Activated T-helper 17 cell treated with anti-CD3 and anti-CD28 coated beads, Interleukin-2, amount 50 U/mL, for 72 hours (primary cell): Measurements from ENCODE around the gene DAPL1. TPM values are rescaled to one million over a fixed set of nuclear protein-coding genes. Genes with fewer than 3 reads are reported as not detected.

ENCODE experiments used
- ATAC-seq: fragments of 150-1000 bp; cut with Tn5 transposase; replicated peaks from 2 replicates; pipeline ENCODE4 v1.10.0; 2021; ENCODE audit warnings: mild to moderate bottlenecking, moderate library complexity
- H3K27ac Mint-ChIP-seq: one replicate; pipeline ENCODE4 v1.8.0; 2022; ENCODE audit warnings: mixed read lengths
- H3K27me3 Mint-ChIP-seq: one replicate; pipeline ENCODE4 v1.8.0; 2022; ENCODE audit warnings: mixed read lengths
- H3K36me3 Mint-ChIP-seq: one replicate; pipeline ENCODE4 v1.8.0; 2022; ENCODE audit warnings: low read depth, mild to moderate bottlenecking, mixed read lengths
- H3K4me1 Mint-ChIP-seq: one replicate; pipeline ENCODE4 v1.8.0; 2022; ENCODE audit warnings: mixed read lengths
- H3K4me3 Mint-ChIP-seq: one replicate; pipeline ENCODE4 v1.8.0; 2022; ENCODE audit warnings: mild to moderate bottlenecking, mixed read lengths
- H3K9me3 Mint-ChIP-seq: one replicate; pipeline ENCODE4 v1.8.0; 2022; ENCODE audit warnings: mixed read lengths
- total RNA-seq, 2 donors: library from RNA; stranded (reverse); gene quantifications; one replicate each; pipeline ENCODE4 v1.2.3, GENCODE V29; 2022

Gene DAPL1
- total RNA-seq, result not detected

GRCh38 chr2:158795195-158795924 is at the start of gene DAPL1:
DAPL1 (plus strand) TSS chr2:158795317; CDS start chr2:158795373, 56 bp downstream.
- Mint-ChIP-seq H3K9me3 (no peaks in the 10 kb centered on the region), H3K4me3 (no peak within 1 kb of the TSS), H3K27me3 (peaks cover 28% of the 10 kb centered on the region), H3K27ac (no peak within 1 kb of the TSS), H3K36me3 (no peaks in the 10 kb centered on the region), H3K4me1 (no peaks in the 10 kb centered on the region)
- no peak for ATAC-seq

GRCh38 chr2:158745866-158746382 is 49.2 kb upstream of the DAPL1 start:
- Mint-ChIP-seq H3K4me3 (no peak overlapping the region), H3K4me1 (no peaks in the 10 kb centered on the region), H3K27ac (no peak overlapping the region), H3K36me3 (no peaks in the 10 kb centered on the region), H3K27me3 (peaks cover 28% of the 10 kb centered on the region), H3K9me3 (no peaks in the 10 kb centered on the region)
- ATAC-seq, result no peak

- no peaks in the 10 kb centered on the region for H3K9me3 Mint-ChIP-seq
- no peak overlapping the region for H3K4me3 Mint-ChIP-seq
- H3K27ac Mint-ChIP-seq, result no peak overlapping the region
- H3K27me3 Mint-ChIP-seq, result peaks cover 28% of the 10 kb centered on the region
- ATAC-seq, result no peak
- no peaks in the 10 kb centered on the region for H3K4me1 Mint-ChIP-seq
- no peaks in the 10 kb centered on the region for H3K36me3 Mint-ChIP-seq
Observed at GRCh38 chr2:158746488-158746887, 48.6 kb upstream of the DAPL1 start.

- no peak overlapping the region for H3K4me3 Mint-ChIP-seq
- ATAC-seq, result no peak
- no peaks in the 10 kb centered on the region for H3K9me3 Mint-ChIP-seq
- H3K36me3 Mint-ChIP-seq, result no peaks in the 10 kb centered on the region
- H3K4me1 Mint-ChIP-seq, result no peaks in the 10 kb centered on the region
- H3K27me3 Mint-ChIP-seq, result peaks cover 28% of the 10 kb centered on the region
- no peak overlapping the region for H3K27ac Mint-ChIP-seq
Observed at GRCh38 chr2:158747281-158747680, 47.8 kb upstream of the DAPL1 start.

- ATAC-seq, result no peak
- Mint-ChIP-seq H3K9me3 (no peaks in the 10 kb centered on the region), H3K36me3 (no peaks in the 10 kb centered on the region), H3K4me1 (no peaks in the 10 kb centered on the region), H3K4me3 (no peak overlapping the region), H3K27ac (no peak overlapping the region), H3K27me3 (peaks cover 26% of the 10 kb centered on the region)
Observed at GRCh38 chr2:158748926-158749590, 46.1 kb upstream of the DAPL1 start.

GRCh38 chr2:158750458-158751125 is 44.5 kb upstream of the DAPL1 start:
- Mint-ChIP-seq H3K27ac (no peak overlapping the region), H3K4me1 (no peaks in the 10 kb centered on the region), H3K9me3 (no peaks in the 10 kb centered on the region), H3K4me3 (no peak overlapping the region), H3K27me3 (peaks cover 24% of the 10 kb centered on the region), H3K36me3 (no peaks in the 10 kb centered on the region)
- ATAC-seq, result no peak

GRCh38 chr2:158753641-158754611 is 41.2 kb upstream of the DAPL1 start:
- H3K4me1 Mint-ChIP-seq, result no peaks in the 10 kb centered on the region
- no peak overlapping the region for H3K4me3 Mint-ChIP-seq
- peaks cover 5% of the 10 kb centered on the region for H3K27me3 Mint-ChIP-seq
- no peaks in the 10 kb centered on the region for H3K36me3 Mint-ChIP-seq
- H3K9me3 Mint-ChIP-seq, result no peaks in the 10 kb centered on the region
- H3K27ac Mint-ChIP-seq, result no peak overlapping the region
- ATAC-seq, result peak; percentile 62

- no peaks in the 10 kb centered on the region for H3K4me1 Mint-ChIP-seq
- no peak overlapping the region for H3K4me3 Mint-ChIP-seq
- no peaks in the 10 kb centered on the region for H3K36me3 Mint-ChIP-seq
- no peak overlapping the region for H3K27ac Mint-ChIP-seq
- H3K27me3 Mint-ChIP-seq, result peaks cover 10% of the 10 kb centered on the region
- peak; percentile 34 for ATAC-seq
- no peaks in the 10 kb centered on the region for H3K9me3 Mint-ChIP-seq
Observed at GRCh38 chr2:158755310-158756087, 39.6 kb upstream of the DAPL1 start.

GRCh38 chr2:158756331-158756730 is 38.8 kb upstream of the DAPL1 start:
- ATAC-seq, result no peak
- no peak overlapping the region for H3K27ac Mint-ChIP-seq
- H3K4me3 Mint-ChIP-seq, result no peak overlapping the region
- H3K9me3 Mint-ChIP-seq, result no peaks in the 10 kb centered on the region
- no peaks in the 10 kb centered on the region for H3K4me1 Mint-ChIP-seq
- H3K36me3 Mint-ChIP-seq, result no peaks in the 10 kb centered on the region
- peaks cover 11% of the 10 kb centered on the region for H3K27me3 Mint-ChIP-seq

- Mint-ChIP-seq H3K27me3 (peaks cover 11% of the 10 kb centered on the region), H3K36me3 (no peaks in the 10 kb centered on the region), H3K9me3 (no peaks in the 10 kb centered on the region), H3K4me3 (no peak overlapping the region), H3K4me1 (no peaks in the 10 kb centered on the region), H3K27ac (no peak overlapping the region)
- peak; percentile 31 for ATAC-seq
Observed at GRCh38 chr2:158756976-158757375, 38.1 kb upstream of the DAPL1 start.

GRCh38 chr2:158760887-158761286 is 34.2 kb upstream of the DAPL1 start:
- Mint-ChIP-seq H3K4me1 (no peaks in the 10 kb centered on the region), H3K4me3 (no peak overlapping the region), H3K36me3 (no peaks in the 10 kb centered on the region), H3K27me3 (peaks cover 7% of the 10 kb centered on the region), H3K27ac (no peak overlapping the region), H3K9me3 (no peaks in the 10 kb centered on the region)
- no peak for ATAC-seq

GRCh38 chr2:158761621-158762020 is 33.5 kb upstream of the DAPL1 start:
- H3K4me1 Mint-ChIP-seq, result no peaks in the 10 kb centered on the region
- no peak overlapping the region for H3K27ac Mint-ChIP-seq
- peaks cover 7% of the 10 kb centered on the region for H3K27me3 Mint-ChIP-seq
- no peak for ATAC-seq
- no peak overlapping the region for H3K4me3 Mint-ChIP-seq
- H3K9me3 Mint-ChIP-seq, result no peaks in the 10 kb centered on the region
- no peaks in the 10 kb centered on the region for H3K36me3 Mint-ChIP-seq

GRCh38 chr2:158762336-158762735 is 32.8 kb upstream of the DAPL1 start:
- ATAC-seq, result no peak
- no peaks in the 10 kb centered on the region for H3K9me3 Mint-ChIP-seq
- no peaks in the 10 kb centered on the region for H3K4me1 Mint-ChIP-seq
- H3K36me3 Mint-ChIP-seq, result no peaks in the 10 kb centered on the region
- peaks cover 7% of the 10 kb centered on the region for H3K27me3 Mint-ChIP-seq
- H3K27ac Mint-ChIP-seq, result no peak overlapping the region
- H3K4me3 Mint-ChIP-seq, result no peak overlapping the region
